Thyroid gland (tissue), 4 donors: ENCODE measurements around the gene PPIH.

Experiments
- POLR2A ChIP-seq, 2 donors: fragments of 450-650 bp; IDR thresholded peaks; one replicate each; pipeline ENCODE4 v1.6.1; 2017; ENCODE audit warnings: antibody characterized with exemption in 2 of 2, mild to moderate bottlenecking in 2 of 2, moderate library complexity in 1 of 2
- TF ChIP-seq, protein P1 (sequence below), 6 experiments: fragments of 200-600 bp in 3 of 6; fragments of 450-650 bp in 3 of 6; sonication (generic) in 3 of 6; IDR thresholded peaks; one replicate each; pipeline ENCODE4 v1.5.1; 2016 to 2019; ENCODE audit warnings: antibody characterized with exemption in 6 of 6, mild to moderate bottlenecking in 2 of 6, inconsistent platforms in 1 of 6, moderate library complexity in 1 of 6

DNA sequence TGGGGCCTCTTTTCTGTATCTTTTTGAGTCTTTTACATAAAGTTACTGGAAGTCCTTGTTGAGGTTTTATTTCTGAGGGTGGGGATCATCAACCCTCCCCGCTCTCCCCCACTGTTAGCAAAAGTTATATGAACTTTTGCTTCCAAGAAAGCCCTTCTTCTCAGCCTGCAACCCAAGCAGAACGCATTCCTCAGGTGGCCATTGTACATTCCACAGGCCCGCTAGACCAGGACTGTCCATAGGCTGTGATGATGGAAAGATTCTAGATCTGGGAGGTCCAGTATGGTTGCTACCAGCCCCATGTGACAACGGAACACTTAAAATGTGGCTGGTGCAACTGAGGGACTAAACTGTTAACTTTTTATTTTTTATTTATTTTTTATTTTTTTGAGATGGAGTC lies 12.2 kb downstream of the PPIH start:
- TF ChIP-seq, protein P1, sequence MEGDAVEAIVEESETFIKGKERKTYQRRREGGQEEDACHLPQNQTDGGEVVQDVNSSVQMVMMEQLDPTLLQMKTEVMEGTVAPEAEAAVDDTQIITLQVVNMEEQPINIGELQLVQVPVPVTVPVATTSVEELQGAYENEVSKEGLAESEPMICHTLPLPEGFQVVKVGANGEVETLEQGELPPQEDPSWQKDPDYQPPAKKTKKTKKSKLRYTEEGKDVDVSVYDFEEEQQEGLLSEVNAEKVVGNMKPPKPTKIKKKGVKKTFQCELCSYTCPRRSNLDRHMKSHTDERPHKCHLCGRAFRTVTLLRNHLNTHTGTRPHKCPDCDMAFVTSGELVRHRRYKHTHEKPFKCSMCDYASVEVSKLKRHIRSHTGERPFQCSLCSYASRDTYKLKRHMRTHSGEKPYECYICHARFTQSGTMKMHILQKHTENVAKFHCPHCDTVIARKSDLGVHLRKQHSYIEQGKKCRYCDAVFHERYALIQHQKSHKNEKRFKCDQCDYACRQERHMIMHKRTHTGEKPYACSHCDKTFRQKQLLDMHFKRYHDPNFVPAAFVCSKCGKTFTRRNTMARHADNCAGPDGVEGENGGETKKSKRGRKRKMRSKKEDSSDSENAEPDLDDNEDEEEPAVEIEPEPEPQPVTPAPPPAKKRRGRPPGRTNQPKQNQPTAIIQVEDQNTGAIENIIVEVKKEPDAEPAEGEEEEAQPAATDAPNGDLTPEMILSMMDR (IDR thresholded peaks at IDR 0.05): no peak
- TF ChIP-seq POLR2A (IDR thresholded peaks at IDR 0.05): no peak
